ENCODE data around the gene NDST3. TPM values are rescaled to one million over a fixed set of nuclear protein-coding genes. Genes with fewer than 3 reads are reported as not detected.
A peak's percentile ranks its signal among the peaks of the same experiment; 100 is the strongest.

Gene NDST3
- total RNA-seq: not detected
- polyA plus RNA-seq: not detected

- no peaks in the 10 kb centered on the region for H3K27me3 ChIP-seq (ENCODE audit: insufficient read depth, low read length, poor library complexity, severe bottlenecking)
- Mint-ChIP-seq H3K27ac (no peak within 1 kb of the TSS), H3K4me3 (peak within 1 kb of the TSS in 1 of 7 donors; percentile 51), H3K4me1 (peaks cover 0 to 10% (median 3%) of the 10 kb centered on the region in 3 donors), H3K27me3 (peaks cover 27 to 42% of the 10 kb centered on the region in 2 donors), H3K9me3 (peaks cover 0 to 10% (median 2%) of the 10 kb centered on the region in 5 donors), H3K36me3 (peaks cover 0 to 4% (median 0%) of the 10 kb centered on the region in 3 donors)
- H3K9me3 ChIP-seq (ENCODE audit: low read length): no peaks in the 10 kb centered on the region
- no peaks in the 10 kb centered on the region for H3K36me3 ChIP-seq (ENCODE audit: insufficient read depth, low read length)
- H3K4me3 ChIP-seq (ENCODE audit: low read length): no peak within 1 kb of the TSS
- ChIA-PET CTCF (no interaction called here), POLR2A (no interaction called here)
- no peaks in the 10 kb centered on the region for H3K4me1 ChIP-seq (ENCODE audit: insufficient read depth, low read length)
- H3K27ac ChIP-seq (ENCODE audit: low read depth, low read length): no peak within 1 kb of the TSS
- no peak for DNase-seq
Measured at GRCh38 chr4:118034053-118034785, at the start of gene NDST3. NDST3 (plus strand) TSS chr4:118034486; CDS start chr4:118053911, 19,425 bp downstream.

GRCh38 chr4:117986321-117986720 is 48.0 kb upstream of the NDST3 start:
- no peak overlapping the region for H3K4me3 Mint-ChIP-seq
- no peaks in the 10 kb centered on the region for H3K36me3 Mint-ChIP-seq
- no peaks in the 10 kb centered on the region for H3K27me3 Mint-ChIP-seq
- Histone ChIP-seq H3K36me3 (ENCODE audit: insufficient read depth, low read length) (no peaks in the 10 kb centered on the region), H3K4me1 (ENCODE audit: insufficient read depth, low read length) (no peaks in the 10 kb centered on the region), H3K9me3 (ENCODE audit: low read length) (no peaks in the 10 kb centered on the region), H3K27me3 (ENCODE audit: insufficient read depth, low read length, poor library complexity, severe bottlenecking) (no peaks in the 10 kb centered on the region), H3K27ac (ENCODE audit: low read depth, low read length) (no peak overlapping the region), H3K4me3 (ENCODE audit: low read length) (no peak overlapping the region)
- no peaks in the 10 kb centered on the region for H3K4me1 Mint-ChIP-seq
- ChIA-PET POLR2A (no interaction called here), CTCF (no interaction called here)
- no peak overlapping the region for H3K27ac Mint-ChIP-seq
- H3K9me3 Mint-ChIP-seq: peaks cover 0 to 10% (median 0%) of the 10 kb centered on the region in 5 donors
- DNase-seq: no peak

DNA sequence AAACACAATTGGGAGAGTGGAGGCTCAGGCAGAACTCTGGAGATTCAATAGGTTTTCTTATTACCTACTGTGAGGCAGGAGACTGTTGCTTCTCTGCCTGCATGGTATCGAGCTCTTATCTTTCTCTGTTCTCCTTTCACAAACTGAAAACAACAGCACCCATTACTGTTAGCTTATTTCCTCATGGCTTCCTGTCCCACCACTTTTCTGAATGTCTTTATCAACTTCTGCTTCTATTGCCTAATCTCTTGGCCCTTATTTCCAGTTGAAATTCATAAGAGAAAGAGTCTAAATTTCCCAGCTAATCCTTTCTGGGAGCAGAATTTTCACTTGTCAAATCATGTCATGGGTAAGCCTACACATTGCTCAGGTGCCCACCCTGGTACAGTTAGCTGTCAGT is 46.8 kb upstream of the NDST3 start:
- peaks cover 0 to 10% (median 0%) of the 10 kb centered on the region in 5 donors for H3K9me3 Mint-ChIP-seq
- no peak for DNase-seq
- H3K4me3 ChIP-seq (ENCODE audit: low read length): no peak overlapping the region
- POLR2A ChIA-PET: no interaction called here
- no peaks in the 10 kb centered on the region for H3K36me3 Mint-ChIP-seq
- H3K27me3 Mint-ChIP-seq: no peaks in the 10 kb centered on the region
- no peaks in the 10 kb centered on the region for H3K4me1 ChIP-seq (ENCODE audit: insufficient read depth, low read length)
- H3K4me1 Mint-ChIP-seq: no peaks in the 10 kb centered on the region
- CTCF ChIA-PET: interaction anchor here (1.1 kb wide), 1 partner anchor 20 kb away, joined by 3 read pairs; no protein-coding TSS in a partner anchor
- H3K9me3 ChIP-seq (ENCODE audit: low read length): no peaks in the 10 kb centered on the region
- H3K4me3 Mint-ChIP-seq: no peak overlapping the region
- no peaks in the 10 kb centered on the region for H3K27me3 ChIP-seq (ENCODE audit: insufficient read depth, low read length, poor library complexity, severe bottlenecking)
- H3K27ac ChIP-seq (ENCODE audit: low read depth, low read length): no peak overlapping the region
- no peak overlapping the region for H3K27ac Mint-ChIP-seq
- H3K36me3 ChIP-seq (ENCODE audit: insufficient read depth, low read length): no peaks in the 10 kb centered on the region

DNA sequence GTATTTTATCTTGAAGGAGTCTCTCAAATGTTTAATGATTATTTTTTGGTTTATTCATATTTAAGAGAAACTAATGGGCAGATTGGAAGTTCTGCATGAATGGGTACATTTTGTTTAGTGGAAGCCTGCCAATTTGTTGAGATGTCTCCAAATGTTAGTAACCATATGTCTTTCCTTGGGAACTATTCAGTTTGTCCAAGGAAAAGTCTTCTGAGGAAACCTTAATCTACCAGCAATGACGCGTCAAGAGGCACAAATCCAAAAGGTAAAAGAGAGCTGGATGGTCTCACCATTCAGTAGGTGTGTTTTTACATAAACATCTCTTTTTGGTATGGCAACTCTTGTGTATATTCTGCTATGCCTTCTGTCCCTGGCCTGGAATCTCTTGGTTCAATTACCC is 37.4 kb upstream of the NDST3 start:
- Mint-ChIP-seq H3K4me1 (no peaks in the 10 kb centered on the region), H3K27ac (no peak overlapping the region), H3K4me3 (no peak overlapping the region), H3K36me3 (no peaks in the 10 kb centered on the region), H3K27me3 (no peaks in the 10 kb centered on the region), H3K9me3 (peaks cover 0 to 6% (median 3%) of the 10 kb centered on the region in 5 donors)
- H3K27me3 ChIP-seq (ENCODE audit: insufficient read depth, low read length, poor library complexity, severe bottlenecking): no peaks in the 10 kb centered on the region
- H3K4me1 ChIP-seq (ENCODE audit: insufficient read depth, low read length): no peaks in the 10 kb centered on the region
- H3K4me3 ChIP-seq (ENCODE audit: low read length): no peak overlapping the region
- CTCF ChIA-PET: no interaction called here
- no peak overlapping the region for H3K27ac ChIP-seq (ENCODE audit: low read depth, low read length)
- DNase-seq: no peak
- no peaks in the 10 kb centered on the region for H3K9me3 ChIP-seq (ENCODE audit: low read length)
- H3K36me3 ChIP-seq (ENCODE audit: insufficient read depth, low read length): no peaks in the 10 kb centered on the region
- POLR2A ChIA-PET: no interaction called here

- no peak for DNase-seq
- ChIA-PET POLR2A (no interaction called here), CTCF (no interaction called here)
- no peak overlapping the region for H3K4me3 Mint-ChIP-seq
- H3K9me3 ChIP-seq (ENCODE audit: low read length): no peaks in the 10 kb centered on the region
- no peaks in the 10 kb centered on the region for H3K36me3 Mint-ChIP-seq
- no peaks in the 10 kb centered on the region for H3K36me3 ChIP-seq (ENCODE audit: insufficient read depth, low read length)
- H3K27ac ChIP-seq (ENCODE audit: low read depth, low read length): no peak overlapping the region
- H3K4me1 ChIP-seq (ENCODE audit: insufficient read depth, low read length): no peaks in the 10 kb centered on the region
- no peaks in the 10 kb centered on the region for H3K27me3 Mint-ChIP-seq
- H3K4me1 Mint-ChIP-seq: no peaks in the 10 kb centered on the region
- no peak overlapping the region for H3K27ac Mint-ChIP-seq
- H3K9me3 Mint-ChIP-seq: peaks cover 0 to 8% (median 0%) of the 10 kb centered on the region in 5 donors
- H3K4me3 ChIP-seq (ENCODE audit: low read length): no peak overlapping the region
- H3K27me3 ChIP-seq (ENCODE audit: insufficient read depth, low read length, poor library complexity, severe bottlenecking): no peaks in the 10 kb centered on the region
Measured at GRCh38 chr4:118004088-118004487, 30.2 kb upstream of the NDST3 start.

- ChIA-PET POLR2A (no interaction called here), CTCF (no interaction called here)
- no peaks in the 10 kb centered on the region for H3K27me3 ChIP-seq (ENCODE audit: insufficient read depth, low read length, poor library complexity, severe bottlenecking)
- no peak overlapping the region for H3K4me3 ChIP-seq (ENCODE audit: low read length)
- no peaks in the 10 kb centered on the region for H3K4me1 ChIP-seq (ENCODE audit: insufficient read depth, low read length)
- H3K27ac ChIP-seq (ENCODE audit: low read depth, low read length): no peak overlapping the region
- no peaks in the 10 kb centered on the region for H3K9me3 ChIP-seq (ENCODE audit: low read length)
- no peaks in the 10 kb centered on the region for H3K36me3 ChIP-seq (ENCODE audit: insufficient read depth, low read length)
- no peak overlapping the region for H3K27ac Mint-ChIP-seq
- no peaks in the 10 kb centered on the region for H3K4me1 Mint-ChIP-seq
- H3K9me3 Mint-ChIP-seq: peaks cover 0 to 3% (median 0%) of the 10 kb centered on the region in 5 donors
- no peak overlapping the region for H3K4me3 Mint-ChIP-seq
- H3K36me3 Mint-ChIP-seq: no peaks in the 10 kb centered on the region
- DNase-seq: no peak
- H3K27me3 Mint-ChIP-seq: no peaks in the 10 kb centered on the region
Measured at GRCh38 chr4:118005883-118006282, 28.4 kb upstream of the NDST3 start.

GRCh38 chr4:118012142-118012541 is 22.1 kb upstream of the NDST3 start:
- Histone ChIP-seq H3K4me3 (ENCODE audit: low read length) (no peak overlapping the region), H3K4me1 (ENCODE audit: insufficient read depth, low read length) (no peaks in the 10 kb centered on the region), H3K9me3 (ENCODE audit: low read length) (no peaks in the 10 kb centered on the region), H3K36me3 (ENCODE audit: insufficient read depth, low read length) (no peaks in the 10 kb centered on the region), H3K27ac (ENCODE audit: low read depth, low read length) (no peak overlapping the region), H3K27me3 (ENCODE audit: insufficient read depth, low read length, poor library complexity, severe bottlenecking) (no peaks in the 10 kb centered on the region)
- Mint-ChIP-seq H3K4me1 (no peaks in the 10 kb centered on the region), H3K4me3 (no peak overlapping the region), H3K9me3 (peaks cover 0 to 2% (median 0%) of the 10 kb centered on the region in 5 donors), H3K27me3 (no peaks in the 10 kb centered on the region), H3K27ac (no peak overlapping the region), H3K36me3 (no peaks in the 10 kb centered on the region)
- CTCF ChIA-PET: no interaction called here
- no peak for DNase-seq
- POLR2A ChIA-PET: no interaction called here

- CTCF ChIA-PET: no interaction called here
Measured at GRCh38 chr4:118014831-118015230, 19.5 kb upstream of the NDST3 start.

More at GRCh38 chr4:118014831-118015230, 19.5 kb upstream of the NDST3 start:
- Histone ChIP-seq H3K4me1 (ENCODE audit: insufficient read depth, low read length) (no peaks in the 10 kb centered on the region), H3K27me3 (ENCODE audit: insufficient read depth, low read length, poor library complexity, severe bottlenecking) (no peaks in the 10 kb centered on the region), H3K4me3 (ENCODE audit: low read length) (no peak overlapping the region), H3K36me3 (ENCODE audit: insufficient read depth, low read length) (no peaks in the 10 kb centered on the region), H3K27ac (ENCODE audit: low read depth, low read length) (no peak overlapping the region), H3K9me3 (ENCODE audit: low read length) (no peaks in the 10 kb centered on the region)
- DNase-seq: no peak
- no peak overlapping the region for H3K27ac Mint-ChIP-seq
- no peaks in the 10 kb centered on the region for H3K4me1 Mint-ChIP-seq
- peaks cover 0 to 2% (median 0%) of the 10 kb centered on the region in 5 donors for H3K9me3 Mint-ChIP-seq
- H3K36me3 Mint-ChIP-seq: no peaks in the 10 kb centered on the region
- POLR2A ChIA-PET: no interaction called here
- no peaks in the 10 kb centered on the region for H3K27me3 Mint-ChIP-seq
- no peak overlapping the region for H3K4me3 Mint-ChIP-seq

Data from CD8-positive, alpha-beta memory T cell (primary cell).